Globus pallidus (tissue), 1 donor: ENCODE measurements around the gene RFX5.

Experiments
- DNase-seq: peaks from one replicate; pipeline ENCODE4 v3.0.0-alpha.2; 2015; ENCODE audit warnings: low spot score

The RFX5 gene

GRCh38 chr1:151325231-151325630 is 21.8 kb downstream of the RFX5 start:
- DNase-seq, result no peak

GRCh38 chr1:151324390-151324930 is 22.6 kb downstream of the RFX5 start:
- no peak for DNase-seq

GRCh38 chr1:151318975-151319374 is 28.1 kb downstream of the RFX5 start:
- DNase-seq, result no peak

- no peak for DNase-seq
Measured at GRCh38 chr1:151315565-151316235, 31.4 kb downstream of the RFX5 start.

- peak; percentile 97 for DNase-seq
Measured at GRCh38 chr1:151314137-151314875, 32.7 kb downstream of the RFX5 start.

GRCh38 chr1:151313501-151313900 is 33.6 kb downstream of the RFX5 start:
- DNase-seq, result peak; percentile 60

- no peak for DNase-seq
Measured at GRCh38 chr1:151312826-151313225, 34.2 kb downstream of the RFX5 start.

GRCh38 chr1:151312411-151312810 is 34.6 kb downstream of the RFX5 start:
- DNase-seq, result no peak

GRCh38 chr1:151311589-151312331 is 35.3 kb downstream of the RFX5 start:
- no peak for DNase-seq

GRCh38 chr1:151311011-151311410 is 36.0 kb downstream of the RFX5 start:
- DNase-seq, result no peak

GRCh38 chr1:151309811-151310323 is 37.2 kb downstream of the RFX5 start:
- DNase-seq, result no peak

- peak; percentile 92 for DNase-seq
Measured at GRCh38 chr1:151294742-151295462, 52.1 kb downstream of the RFX5 start.

- no peak for DNase-seq
Measured at GRCh38 chr1:151293093-151293492, 54.0 kb downstream of the RFX5 start.

GRCh38 chr1:151292207-151293030 is 54.6 kb downstream of the RFX5 start:
- DNase-seq, result no peak

GRCh38 chr1:151290709-151291303 is 56.2 kb downstream of the RFX5 start:
- no peak for DNase-seq
